WERI-Rb-1 (cell line): ENCODE results near the gene TLE4.

Source experiments
- DNase-seq: peaks from one replicate; pipeline ENCODE4 v3.0.0-alpha.2; 2020
- H3K27ac ChIP-seq: fragments of 250-450 bp; sonication (Bioruptor Pico); 2 replicates; pipeline ENCODE4 v1.5.1; 2020; ENCODE audit warnings: mild to moderate bottlenecking, moderate library complexity
- H3K27me3 ChIP-seq: fragments of 250-450 bp; sonication (Bioruptor Pico); 2 replicates; pipeline ENCODE4 v1.5.1; 2021; ENCODE audit warnings: mild to moderate bottlenecking, low read depth, moderate library complexity; ENCODE audit not compliant: insufficient read depth, severe bottlenecking
- H3K36me3 ChIP-seq: fragments of 250-450 bp; sonication (Bioruptor Pico); 2 replicates; pipeline ENCODE4 v1.5.1; 2020; ENCODE audit warnings: mild to moderate bottlenecking, moderate library complexity
- H3K4me3 ChIP-seq: 2 replicates; pipeline ENCODE4 v1.5.1; 2011; ENCODE audit warnings: low read depth, mild to moderate bottlenecking, control low read depth, low read length
- H3K9me3 ChIP-seq: fragments of 250-450 bp; sonication (Bioruptor Pico); 2 replicates; pipeline ENCODE4 v1.5.1; 2021; ENCODE audit warnings: mild to moderate bottlenecking, moderate library complexity; ENCODE audit not compliant: severe bottlenecking
- TF ChIP-seq, protein P1 (sequence below): IDR thresholded peaks from 2 replicates; pipeline ENCODE4 v1.5.1; 2011; ENCODE audit warnings: low read depth, mild to moderate bottlenecking, control low read depth, inconsistent platforms, low read length

TLE4 gene

DNA sequence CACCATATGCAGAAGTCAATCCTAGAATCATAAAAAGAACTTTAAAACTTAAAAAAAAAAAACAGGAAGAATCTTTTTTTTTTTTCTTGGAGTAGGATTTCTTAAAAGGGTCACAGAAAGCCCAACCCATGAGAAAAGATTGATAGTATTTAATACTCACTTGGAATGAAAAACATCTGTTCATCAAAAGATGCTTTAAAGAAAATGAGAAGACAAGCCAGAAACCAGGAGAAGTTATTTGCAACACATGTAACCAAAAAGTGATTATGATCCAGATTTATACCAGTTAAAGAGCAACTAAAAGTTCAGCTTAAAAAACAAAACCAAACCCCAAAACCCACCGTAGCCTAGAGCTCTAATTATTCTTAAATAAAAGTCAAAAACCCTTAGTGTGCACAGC, 69.3 kb downstream of the TLE4 start:
- Histone ChIP-seq H3K9me3 (no peaks in the 10 kb centered on the region), H3K36me3 (no peaks in the 10 kb centered on the region), H3K4me3 (no peak overlapping the region), H3K27me3 (no peaks in the 10 kb centered on the region), H3K27ac (no peak overlapping the region)
- no peak for DNase-seq
- TF ChIP-seq, protein P1, sequence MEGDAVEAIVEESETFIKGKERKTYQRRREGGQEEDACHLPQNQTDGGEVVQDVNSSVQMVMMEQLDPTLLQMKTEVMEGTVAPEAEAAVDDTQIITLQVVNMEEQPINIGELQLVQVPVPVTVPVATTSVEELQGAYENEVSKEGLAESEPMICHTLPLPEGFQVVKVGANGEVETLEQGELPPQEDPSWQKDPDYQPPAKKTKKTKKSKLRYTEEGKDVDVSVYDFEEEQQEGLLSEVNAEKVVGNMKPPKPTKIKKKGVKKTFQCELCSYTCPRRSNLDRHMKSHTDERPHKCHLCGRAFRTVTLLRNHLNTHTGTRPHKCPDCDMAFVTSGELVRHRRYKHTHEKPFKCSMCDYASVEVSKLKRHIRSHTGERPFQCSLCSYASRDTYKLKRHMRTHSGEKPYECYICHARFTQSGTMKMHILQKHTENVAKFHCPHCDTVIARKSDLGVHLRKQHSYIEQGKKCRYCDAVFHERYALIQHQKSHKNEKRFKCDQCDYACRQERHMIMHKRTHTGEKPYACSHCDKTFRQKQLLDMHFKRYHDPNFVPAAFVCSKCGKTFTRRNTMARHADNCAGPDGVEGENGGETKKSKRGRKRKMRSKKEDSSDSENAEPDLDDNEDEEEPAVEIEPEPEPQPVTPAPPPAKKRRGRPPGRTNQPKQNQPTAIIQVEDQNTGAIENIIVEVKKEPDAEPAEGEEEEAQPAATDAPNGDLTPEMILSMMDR = no peak

DNA sequence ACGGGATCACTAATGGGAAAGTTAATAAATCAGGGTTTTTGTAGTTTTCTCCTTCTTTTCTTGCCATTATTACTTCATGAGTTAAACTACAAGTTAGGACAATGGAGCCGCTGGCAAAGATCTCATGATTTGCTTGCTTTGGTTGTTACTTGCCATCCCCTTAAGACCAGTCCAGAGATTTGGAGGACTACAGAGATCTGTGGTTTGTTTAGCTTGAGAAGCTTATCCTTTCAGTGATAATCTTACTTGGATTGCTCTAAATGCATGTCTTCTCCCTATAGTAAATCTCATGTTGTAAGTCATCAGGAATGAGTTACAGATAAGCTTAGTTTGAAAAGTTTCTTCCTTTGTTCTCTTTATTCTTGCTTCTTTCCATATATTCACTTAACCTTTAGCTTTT, 70.9 kb downstream of the TLE4 start:
- Histone ChIP-seq H3K27ac (no peak overlapping the region), H3K9me3 (no peaks in the 10 kb centered on the region), H3K27me3 (no peaks in the 10 kb centered on the region), H3K4me3 (no peak overlapping the region), H3K36me3 (no peaks in the 10 kb centered on the region)
- TF ChIP-seq, protein P1 = no peak
- no peak for DNase-seq

DNA sequence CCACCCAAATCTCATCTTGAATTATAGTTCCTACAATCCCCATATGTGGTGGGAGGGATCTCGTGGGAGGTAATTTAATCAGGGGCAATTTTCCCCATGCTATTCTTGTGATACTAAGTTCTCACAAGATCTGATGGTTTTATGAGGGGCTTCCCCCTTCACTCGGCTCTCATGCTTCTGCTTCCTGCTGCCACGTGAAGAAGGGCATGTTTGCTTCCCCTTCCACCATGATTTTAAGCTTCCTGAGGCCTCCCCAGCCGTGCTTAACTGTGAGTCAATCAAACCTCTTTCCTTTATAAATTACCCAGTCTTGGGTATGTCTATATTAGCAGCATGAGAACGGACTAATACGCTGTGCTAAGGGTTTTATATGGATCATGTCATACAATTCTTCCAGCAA, 72.3 kb downstream of the TLE4 start:
- Histone ChIP-seq H3K27ac (no peak overlapping the region), H3K36me3 (no peaks in the 10 kb centered on the region), H3K27me3 (no peaks in the 10 kb centered on the region), H3K9me3 (no peaks in the 10 kb centered on the region), H3K4me3 (no peak overlapping the region)
- TF ChIP-seq, protein P1 = no peak
- DNase-seq = no peak

DNA sequence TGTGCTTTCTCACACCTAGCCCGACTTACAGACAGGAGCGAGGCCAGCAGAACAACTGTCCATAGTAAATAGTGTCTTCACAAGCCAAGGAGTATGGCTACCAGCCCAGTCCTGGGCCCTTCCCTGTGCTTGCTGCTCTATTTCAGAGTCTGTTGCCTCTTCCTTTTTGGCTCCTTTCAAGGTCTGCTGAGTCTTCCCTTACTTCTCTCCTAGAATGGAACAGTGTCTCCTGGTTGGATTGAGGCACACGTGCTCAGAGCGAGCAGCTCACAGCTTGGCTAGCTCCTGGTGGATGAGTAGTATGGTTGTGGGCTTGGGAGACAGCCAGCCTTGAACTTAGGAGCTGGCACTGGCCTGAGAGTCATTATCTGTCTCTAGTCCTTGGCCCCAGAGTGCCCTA, 72.8 kb downstream of the TLE4 start:
- Histone ChIP-seq H3K36me3 (no peaks in the 10 kb centered on the region), H3K27me3 (no peaks in the 10 kb centered on the region)
- TF ChIP-seq, protein P1 = no peak

DNA sequence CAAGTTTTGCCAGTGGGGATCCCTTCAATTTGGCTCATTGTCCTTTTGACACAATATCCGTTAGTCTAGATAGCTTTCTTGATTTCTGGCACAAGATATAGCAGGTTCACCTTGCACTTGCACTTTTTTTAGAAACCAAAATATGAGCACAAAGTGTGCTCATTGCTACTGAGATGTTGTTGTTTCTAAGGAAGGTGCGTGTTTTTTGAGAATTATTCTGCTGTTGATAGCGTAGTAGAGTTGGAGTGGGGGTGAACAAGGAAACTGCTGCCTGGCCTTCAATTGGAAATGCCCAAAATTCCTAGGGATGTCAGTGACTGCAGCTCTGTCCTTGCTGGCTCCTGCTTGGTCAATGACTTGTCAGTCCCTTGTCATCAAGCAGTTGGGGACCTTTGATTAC, 73.3 kb downstream of the TLE4 start:
- Histone ChIP-seq H3K4me3 (no peak overlapping the region), H3K9me3 (no peaks in the 10 kb centered on the region), H3K27ac (no peak overlapping the region), H3K27me3 (no peaks in the 10 kb centered on the region), H3K36me3 (no peaks in the 10 kb centered on the region)
- TF ChIP-seq, protein P1 = no peak
- DNase-seq = no peak

More for the DNA sequence above, 72.8 kb downstream of the TLE4 start:
- Histone ChIP-seq H3K27ac (no peak overlapping the region), H3K4me3 (no peak overlapping the region), H3K9me3 (no peaks in the 10 kb centered on the region)
- no peak for DNase-seq

GRCh38 chr9:79646096-79646495, 74.3 kb downstream of the TLE4 start:
- TF ChIP-seq, protein P1 = no peak
- Histone ChIP-seq H3K36me3 (no peaks in the 10 kb centered on the region), H3K9me3 (no peaks in the 10 kb centered on the region), H3K4me3 (no peak overlapping the region), H3K27ac (no peak overlapping the region), H3K27me3 (no peaks in the 10 kb centered on the region)
- no peak for DNase-seq
